ENCODE measurements around the gene TECTA. TPM values are rescaled to one million over a fixed set of nuclear protein-coding genes. Genes with fewer than 3 reads are reported as not detected.

The TECTA gene
- total RNA-seq, 1 experiment from 2014 or later, result 0.15 TPM

DNA sequence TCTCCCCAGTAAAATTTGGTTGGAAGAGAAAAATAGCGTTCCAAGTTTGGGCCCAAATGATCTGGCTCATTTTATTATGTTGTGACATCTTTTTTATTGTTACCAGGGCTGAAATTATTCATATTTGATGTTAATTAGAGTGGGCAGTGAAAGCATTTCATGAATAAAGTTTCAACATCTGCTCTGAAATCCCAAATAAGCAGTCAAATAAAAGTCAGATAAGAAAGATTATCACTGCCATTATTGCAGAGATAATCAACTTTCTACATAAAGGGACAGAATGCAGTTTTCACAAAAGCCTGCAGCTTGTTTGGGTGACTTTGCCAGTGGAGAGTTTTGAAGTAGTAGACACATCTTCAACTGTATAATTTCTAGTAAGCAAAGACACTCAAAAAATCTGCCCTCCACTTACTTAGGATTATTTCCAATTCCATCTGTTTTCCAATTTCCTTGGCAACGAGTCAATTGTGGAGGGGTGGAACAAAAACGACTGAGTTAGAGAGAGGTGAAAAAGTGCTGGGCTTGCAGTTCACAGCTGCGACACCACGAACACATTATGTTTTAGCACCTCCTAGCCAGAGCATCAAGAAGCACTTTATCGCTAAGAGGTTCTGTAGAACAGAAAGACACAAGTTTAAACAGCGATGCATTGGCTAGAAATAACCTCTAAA lies 9.0 kb downstream of the TECTA start:
- ChIA-PET POLR2A (no interaction called here), CTCF (interaction anchor here (0.7 kb wide), 1 partner anchor 8 kb away, joined by 3 read pairs; no protein-coding TSS in a partner anchor)
- H3K4me1 ChIP-seq (ENCODE audit: control insufficient read depth, insufficient read depth, low read length), result 0 out of 2 replicates have a peak, but pooled peaks cover 3% of the 10 kb centered on the region
- ATAC-seq, result no peak
- intact Hi-C loops (cut with micrococcal nuclease; ENCODE audit: unreplicated experiment), result loop anchor here (5.0 to 10.0 kb wide), 3 partner anchors 85 to 595 kb away; partner anchors contain the start of gene GRIK4
- TF ChIP-seq POLR2AphosphoS5 (IDR thresholded peaks at IDR 0.05; ENCODE audit: low read depth, low read length) (no peak), SIN3A (IDR thresholded peaks at IDR 0.05; ENCODE audit: borderline replicate concordance, insufficient read depth, low read depth, low read length) (no peak), TCF7L2 (IDR thresholded peaks at IDR 0.05; ENCODE audit: low read depth, low read length) (no peak)
- TF ChIP-seq, protein P1, sequence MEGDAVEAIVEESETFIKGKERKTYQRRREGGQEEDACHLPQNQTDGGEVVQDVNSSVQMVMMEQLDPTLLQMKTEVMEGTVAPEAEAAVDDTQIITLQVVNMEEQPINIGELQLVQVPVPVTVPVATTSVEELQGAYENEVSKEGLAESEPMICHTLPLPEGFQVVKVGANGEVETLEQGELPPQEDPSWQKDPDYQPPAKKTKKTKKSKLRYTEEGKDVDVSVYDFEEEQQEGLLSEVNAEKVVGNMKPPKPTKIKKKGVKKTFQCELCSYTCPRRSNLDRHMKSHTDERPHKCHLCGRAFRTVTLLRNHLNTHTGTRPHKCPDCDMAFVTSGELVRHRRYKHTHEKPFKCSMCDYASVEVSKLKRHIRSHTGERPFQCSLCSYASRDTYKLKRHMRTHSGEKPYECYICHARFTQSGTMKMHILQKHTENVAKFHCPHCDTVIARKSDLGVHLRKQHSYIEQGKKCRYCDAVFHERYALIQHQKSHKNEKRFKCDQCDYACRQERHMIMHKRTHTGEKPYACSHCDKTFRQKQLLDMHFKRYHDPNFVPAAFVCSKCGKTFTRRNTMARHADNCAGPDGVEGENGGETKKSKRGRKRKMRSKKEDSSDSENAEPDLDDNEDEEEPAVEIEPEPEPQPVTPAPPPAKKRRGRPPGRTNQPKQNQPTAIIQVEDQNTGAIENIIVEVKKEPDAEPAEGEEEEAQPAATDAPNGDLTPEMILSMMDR (IDR thresholded peaks at IDR 0.05), result no peak
- TF ChIP-seq, protein P2, sequence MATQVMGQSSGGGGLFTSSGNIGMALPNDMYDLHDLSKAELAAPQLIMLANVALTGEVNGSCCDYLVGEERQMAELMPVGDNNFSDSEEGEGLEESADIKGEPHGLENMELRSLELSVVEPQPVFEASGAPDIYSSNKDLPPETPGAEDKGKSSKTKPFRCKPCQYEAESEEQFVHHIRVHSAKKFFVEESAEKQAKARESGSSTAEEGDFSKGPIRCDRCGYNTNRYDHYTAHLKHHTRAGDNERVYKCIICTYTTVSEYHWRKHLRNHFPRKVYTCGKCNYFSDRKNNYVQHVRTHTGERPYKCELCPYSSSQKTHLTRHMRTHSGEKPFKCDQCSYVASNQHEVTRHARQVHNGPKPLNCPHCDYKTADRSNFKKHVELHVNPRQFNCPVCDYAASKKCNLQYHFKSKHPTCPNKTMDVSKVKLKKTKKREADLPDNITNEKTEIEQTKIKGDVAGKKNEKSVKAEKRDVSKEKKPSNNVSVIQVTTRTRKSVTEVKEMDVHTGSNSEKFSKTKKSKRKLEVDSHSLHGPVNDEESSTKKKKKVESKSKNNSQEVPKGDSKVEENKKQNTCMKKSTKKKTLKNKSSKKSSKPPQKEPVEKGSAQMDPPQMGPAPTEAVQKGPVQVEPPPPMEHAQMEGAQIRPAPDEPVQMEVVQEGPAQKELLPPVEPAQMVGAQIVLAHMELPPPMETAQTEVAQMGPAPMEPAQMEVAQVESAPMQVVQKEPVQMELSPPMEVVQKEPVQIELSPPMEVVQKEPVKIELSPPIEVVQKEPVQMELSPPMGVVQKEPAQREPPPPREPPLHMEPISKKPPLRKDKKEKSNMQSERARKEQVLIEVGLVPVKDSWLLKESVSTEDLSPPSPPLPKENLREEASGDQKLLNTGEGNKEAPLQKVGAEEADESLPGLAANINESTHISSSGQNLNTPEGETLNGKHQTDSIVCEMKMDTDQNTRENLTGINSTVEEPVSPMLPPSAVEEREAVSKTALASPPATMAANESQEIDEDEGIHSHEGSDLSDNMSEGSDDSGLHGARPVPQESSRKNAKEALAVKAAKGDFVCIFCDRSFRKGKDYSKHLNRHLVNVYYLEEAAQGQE (IDR thresholded peaks at IDR 0.05; ENCODE audit: insufficient read depth in 1 of 2, low read depth in 2 of 2, low read length in 1 of 2), result no peak
- no TSS peak for BruUV-seq (replicated peaks)
- H3K9me3 ChIP-seq (ENCODE audit: control insufficient read depth, insufficient read depth, low read depth, low read length), result no peaks in the 10 kb centered on the region
- H3K27ac ChIP-seq (ENCODE audit: low read length), result no peak overlapping the region
- H3K36me3 ChIP-seq (ENCODE audit: control insufficient read depth, insufficient read depth, low read length), result no peaks in the 10 kb centered on the region
- no peak for DNase-seq (ENCODE audit: low read depth, low spot score)
- peaks cover 21% of the 10 kb centered on the region for H3K27me3 ChIP-seq (ENCODE audit: control insufficient read depth, insufficient read depth, low read length)
- H3K4me3 ChIP-seq (ENCODE audit: low read depth in 2 of 2, low read length in 2 of 2), result no peak overlapping the region
- in situ Hi-C loops (cut with HindIII; ENCODE audit: low pct_unique_long_range_greater_than_20kb, low sequenced_read_pairs), result no loop called here

DNA sequence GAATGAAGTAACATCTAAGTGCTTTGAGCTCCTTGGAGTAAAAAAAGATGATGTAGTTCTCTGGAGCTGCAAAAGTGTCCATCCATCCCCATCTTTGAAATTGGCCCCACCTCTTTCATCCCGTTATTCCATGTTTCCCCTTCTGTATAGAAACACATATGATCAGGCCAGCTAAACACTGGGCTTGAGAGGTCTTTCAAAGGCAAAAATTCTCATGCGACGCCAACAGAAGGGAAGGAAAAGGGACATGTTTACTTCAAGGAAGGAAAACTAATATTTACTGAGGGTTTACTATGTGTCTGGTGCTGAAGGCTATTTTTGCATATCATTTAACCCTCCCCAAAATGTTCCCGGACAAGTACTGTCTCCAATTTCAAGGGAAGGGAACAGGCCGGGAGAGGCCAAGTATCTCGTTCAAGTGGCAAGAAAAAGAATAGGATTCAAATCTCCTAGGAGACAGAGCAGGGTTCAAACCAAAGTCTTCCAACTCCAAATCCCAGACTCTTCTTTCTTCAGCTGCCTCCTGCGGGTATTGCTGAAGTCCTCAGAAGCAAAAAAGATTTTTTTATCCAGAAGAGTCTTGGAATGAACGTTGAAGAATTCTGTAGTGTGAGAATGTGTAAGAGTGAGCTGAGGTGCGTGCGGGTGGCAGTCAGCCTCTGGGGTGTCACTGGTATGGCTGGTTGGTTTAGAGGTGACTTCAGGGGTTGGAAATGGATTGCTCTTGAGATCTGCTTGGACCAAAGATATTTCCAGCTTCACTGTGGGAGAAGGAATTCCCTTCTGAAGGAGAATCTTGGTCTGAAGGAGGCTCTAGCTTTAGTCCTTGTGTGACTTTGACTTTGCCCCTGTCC lies 10.1 kb downstream of the TECTA start:
- in situ Hi-C loops (cut with HindIII; ENCODE audit: low pct_unique_long_range_greater_than_20kb, low sequenced_read_pairs), result no loop called here
- BruUV-seq (replicated peaks), result no TSS peak
- CTCF ChIA-PET, result interaction anchor here (0.7 kb wide), 1 partner anchor 69 kb away, joined by 3 read pairs; no protein-coding TSS in a partner anchor
- POLR2A ChIA-PET, result interaction anchor here (0.6 kb wide), 2 partner anchors 11 to 157 kb away, joined by 4 to 5 read pairs; no protein-coding TSS in a partner anchor
- Histone ChIP-seq H3K27me3 (ENCODE audit: control insufficient read depth, insufficient read depth, low read length) (peaks cover 22% of the 10 kb centered on the region), H3K36me3 (ENCODE audit: control insufficient read depth, insufficient read depth, low read length) (no peaks in the 10 kb centered on the region), H3K9me3 (ENCODE audit: control insufficient read depth, insufficient read depth, low read depth, low read length) (no peaks in the 10 kb centered on the region), H3K4me1 (ENCODE audit: control insufficient read depth, insufficient read depth, low read length) (0 out of 2 replicates have a peak, but pooled peaks cover 3% of the 10 kb centered on the region), H3K4me3 (ENCODE audit: low read depth in 2 of 2, low read length in 2 of 2) (no peak overlapping the region), H3K27ac (ENCODE audit: low read length) (no peak overlapping the region)
- intact Hi-C loops (cut with micrococcal nuclease; ENCODE audit: unreplicated experiment), result loop anchor here (5.0 to 10.0 kb wide), 3 partner anchors 84 to 596 kb away; partner anchors contain the start of gene GRIK4
- no peak for DNase-seq (ENCODE audit: low read depth, low spot score)
- ATAC-seq, result no peak
- TF ChIP-seq TCF7L2 (IDR thresholded peaks at IDR 0.05; ENCODE audit: low read depth, low read length) (no peak), POLR2AphosphoS5 (IDR thresholded peaks at IDR 0.05; ENCODE audit: low read depth, low read length) (no peak), SIN3A (IDR thresholded peaks at IDR 0.05; ENCODE audit: borderline replicate concordance, insufficient read depth, low read depth, low read length) (no peak)
- TF ChIP-seq, protein P2 (IDR thresholded peaks at IDR 0.05; ENCODE audit: insufficient read depth in 1 of 2, low read depth in 2 of 2, low read length in 1 of 2), result no peak
- TF ChIP-seq, protein P1 (IDR thresholded peaks at IDR 0.05), result no peak
